PC-9 (cell line): ENCODE measurements around the gene TP53I13. TPM values are rescaled to one million over a fixed set of nuclear protein-coding genes. Genes with fewer than 3 reads are reported as not detected.

Source experiments
- BruUV-seq: library from RNA; stranded (reverse); fragments of 400-500 nt; replicated peaks from 2 replicates; lab custom pipeline; 2021; lab: Mats Ljungman, UMichigan
- CTCF ChIA-PET: fragments of 300-600 bp; sonication (Branson Sonifier 250); formaldehyde crosslinking; loops from one replicate; lab custom pipeline; 2022; ENCODE audit warnings: antibody characterized with exemption; lab: Charles Lee
- POLR2A ChIA-PET: fragments of 300-600 bp; sonication (Branson Sonifier 250); formaldehyde crosslinking; loops from one replicate; lab custom pipeline; 2022; ENCODE audit warnings: antibody characterized with exemption; ENCODE audit not compliant: unreplicated experiment; lab: Charles Lee
- DNase-seq, 2 experiments: peaks; one replicate each; pipeline versions ENCODE4 v3.0.0 to v3.0.0-alpha.2; 2015 to 2022; ENCODE audit warnings: mixed read lengths in 1 of 2
- H2AFZ ChIP-seq: fragments of 200-600 bp; sonication (generic); 2 replicates; pipeline ENCODE4 v1.8.1; 2017; ENCODE audit warnings: antibody characterized with exemption
- H3F3A ChIP-seq: fragments of 200-600 bp; sonication (generic); 2 replicates; pipeline ENCODE4 v1.8.1; 2017; ENCODE audit warnings: antibody characterized with exemption, mild to moderate bottlenecking, low read depth; ENCODE audit not compliant: insufficient read depth
- H3K27ac ChIP-seq: fragments of 200-600 bp; sonication (generic); 2 replicates; pipeline ENCODE4 v1.6.1; 2016; ENCODE audit warnings: mixed run types
- H3K27me3 ChIP-seq: fragments of 200-600 bp; sonication (generic); 2 replicates; pipeline ENCODE4 v1.6.1; 2016; ENCODE audit warnings: low read depth, mixed run types; ENCODE audit not compliant: insufficient read depth
- H3K36me3 ChIP-seq: fragments of 200-600 bp; sonication (generic); 2 replicates; pipeline ENCODE4 v1.6.1; 2016; ENCODE audit warnings: low read depth, mixed run types
- H3K4me1 ChIP-seq: fragments of 200-600 bp; sonication (generic); replicated peaks from 2 replicates; pipeline ENCODE4 v1.6.1; 2016; ENCODE audit warnings: mixed run types; ENCODE audit not compliant: insufficient read depth
- H3K4me2 ChIP-seq: fragments of 200-600 bp; sonication (generic); 2 replicates; pipeline ENCODE4 v1.6.1; 2017; ENCODE audit warnings: mixed run types
- H3K4me3 ChIP-seq: fragments of 200-600 bp; sonication (generic); 2 replicates; pipeline ENCODE4 v1.6.1; 2016; ENCODE audit warnings: mixed run types
- H3K79me2 ChIP-seq: fragments of 200-600 bp; sonication (generic); 2 replicates; pipeline ENCODE4 v1.6.1; 2017; ENCODE audit warnings: low read depth, mixed run types
- H3K9me2 ChIP-seq: fragments of 200-600 bp; sonication (generic); 2 replicates; pipeline ENCODE4 v1.8.1; 2017; ENCODE audit warnings: mild to moderate bottlenecking; ENCODE audit not compliant: insufficient read depth
- H3K9me3 ChIP-seq: fragments of 200-600 bp; sonication (generic); 2 replicates; pipeline ENCODE4 v1.8.1; 2016; ENCODE audit warnings: low read depth; ENCODE audit not compliant: insufficient read depth
- H4K20me1 ChIP-seq: fragments of 200-600 bp; sonication (generic); 2 replicates; pipeline ENCODE4 v1.8.1; 2017; ENCODE audit not compliant: insufficient read depth
- CTCF ChIP-seq: fragments of 200-600 bp; sonication (generic); conservative IDR thresholded peaks from 2 replicates; pipeline ENCODE4 v1.6.1; 2017; ENCODE audit warnings: mixed run types, antibody characterized with exemption, mild to moderate bottlenecking, moderate library complexity
- EZH2 ChIP-seq: fragments of 200-600 bp; sonication (generic); IDR thresholded peaks from 2 replicates; pipeline ENCODE4 v1.8.0; 2017; ENCODE audit warnings: antibody characterized with exemption, low read depth
- intact Hi-C: fragments of 100-400 bp; cut with micrococcal nuclease; formaldehyde crosslinking; loops from one replicate; pipeline ENCODE4 v1.10.0; 2022; ENCODE audit not compliant: unreplicated experiment
- total RNA-seq: library from RNA; stranded (reverse); gene quantifications from 2 replicates; pipeline ENCODE4 v1.2.3, GENCODE V29; 2021

TP53I13 gene
- total RNA-seq, 1 experiment from 2014 or later: 46.9 TPM

GRCh38 chr17:29583324-29584248, 15.1 kb downstream of the TP53I13 start:
- H4K20me1 ChIP-seq: peaks cover 14% of the 10 kb centered on the region
- no peak overlapping the region for H2AFZ ChIP-seq
- peaks cover 44% of the 10 kb centered on the region for H3K79me2 ChIP-seq
- BruUV-seq: no TSS peak
- peaks cover 13% of the 10 kb centered on the region; the same call in 1 of the 2 replicates for H3K4me1 ChIP-seq
- ChIA-PET POLR2A (interaction anchor here (0.5 kb wide), 1 partner anchor 109 kb away, joined by 8 read pairs; no protein-coding TSS in a partner anchor), CTCF (no interaction called here)
- no peak overlapping the region for H3K27ac ChIP-seq
- no peak overlapping the region for H3K4me3 ChIP-seq
- no peaks in the 10 kb centered on the region for H3F3A ChIP-seq
- H3K4me2 ChIP-seq: no peak overlapping the region
- no peaks in the 10 kb centered on the region for H3K9me3 ChIP-seq
- no peaks in the 10 kb centered on the region for H3K27me3 ChIP-seq
- no peak for TF ChIP-seq CTCF
- no peak for DNase-seq
- H3K36me3 ChIP-seq: no peaks in the 10 kb centered on the region
- no peaks in the 10 kb centered on the region for H3K9me2 ChIP-seq
- intact Hi-C loops: no loop called here

- POLR2A ChIA-PET: no interaction called here
- Histone ChIP-seq H3K79me2 (peaks cover 48% of the 10 kb centered on the region), H4K20me1 (peaks cover 14% of the 10 kb centered on the region), H3K27me3 (no peaks in the 10 kb centered on the region), H3K36me3 (no peaks in the 10 kb centered on the region), H3K9me3 (no peaks in the 10 kb centered on the region), H3K27ac (no peak overlapping the region), H3K4me3 (no peak overlapping the region), H3K9me2 (no peaks in the 10 kb centered on the region), H3F3A (no peaks in the 10 kb centered on the region), H3K4me1 (peaks cover 13% of the 10 kb centered on the region; the same call in 1 of the 2 replicates), H3K4me2 (no peak overlapping the region), H2AFZ (no peak overlapping the region)
- intact Hi-C loops: no loop called here
- peak in 1 of 2 experiments; percentile 3 for DNase-seq
- CTCF ChIA-PET: no interaction called here
- no TSS peak for BruUV-seq
- no peak for TF ChIP-seq EZH2
- TF ChIP-seq CTCF: no peak
Observed at GRCh38 chr17:29584452-29585079, 16.1 kb downstream of the TP53I13 start.

- ChIA-PET CTCF (interaction anchor here (0.6 kb wide), 1 partner anchor 54 kb away, joined by 3 read pairs; no protein-coding TSS in a partner anchor), POLR2A (interaction anchor here (0.6 kb wide), 1 partner anchor 319 kb away, joined by 5 read pairs; no protein-coding TSS in a partner anchor)
- Histone ChIP-seq H2AFZ (no peak overlapping the region), H3K4me3 (no peak overlapping the region), H3K36me3 (no peaks in the 10 kb centered on the region), H3K4me1 (peaks cover 19% of the 10 kb centered on the region), H3K9me3 (no peaks in the 10 kb centered on the region), H3F3A (peaks cover 5% of the 10 kb centered on the region; the same call in 1 of the 2 replicates), H3K4me2 (no peak overlapping the region), H3K27ac (no peak overlapping the region), H3K27me3 (no peaks in the 10 kb centered on the region), H3K9me2 (no peaks in the 10 kb centered on the region), H3K79me2 (peaks cover 48% of the 10 kb centered on the region), H4K20me1 (peaks cover 14% of the 10 kb centered on the region)
- TF ChIP-seq EZH2: no peak
- no peak; the same call in 1 of the 2 replicates for TF ChIP-seq CTCF
- peak in 1 of 2 experiments; percentile 26 for DNase-seq
- intact Hi-C loops: no loop called here
- no TSS peak for BruUV-seq
Observed at GRCh38 chr17:29585080-29585751, 16.7 kb downstream of the TP53I13 start.
